Cortex of kidney (tissue), 1 donor: Measurements from ENCODE around the gene VIP.
"Not testable (repeated sequence)": the region's sequence is repeated elsewhere in the genome, so short reads cannot be mapped to it uniquely, and the experiment has no call there.

Experiments
- DNase-seq: peaks from one replicate; lab custom pipeline; 2025; lab: John Stamatoyannopoulos, UW

The VIP gene

GRCh38 chr6:152750694-152751093 lies at the start of gene VIP:
TSS of gene VIP (plus strand) at chr6:152750797. CDS start at chr6:152752178, 1,381 bp downstream.
- DNase-seq, result no peak

DNA sequence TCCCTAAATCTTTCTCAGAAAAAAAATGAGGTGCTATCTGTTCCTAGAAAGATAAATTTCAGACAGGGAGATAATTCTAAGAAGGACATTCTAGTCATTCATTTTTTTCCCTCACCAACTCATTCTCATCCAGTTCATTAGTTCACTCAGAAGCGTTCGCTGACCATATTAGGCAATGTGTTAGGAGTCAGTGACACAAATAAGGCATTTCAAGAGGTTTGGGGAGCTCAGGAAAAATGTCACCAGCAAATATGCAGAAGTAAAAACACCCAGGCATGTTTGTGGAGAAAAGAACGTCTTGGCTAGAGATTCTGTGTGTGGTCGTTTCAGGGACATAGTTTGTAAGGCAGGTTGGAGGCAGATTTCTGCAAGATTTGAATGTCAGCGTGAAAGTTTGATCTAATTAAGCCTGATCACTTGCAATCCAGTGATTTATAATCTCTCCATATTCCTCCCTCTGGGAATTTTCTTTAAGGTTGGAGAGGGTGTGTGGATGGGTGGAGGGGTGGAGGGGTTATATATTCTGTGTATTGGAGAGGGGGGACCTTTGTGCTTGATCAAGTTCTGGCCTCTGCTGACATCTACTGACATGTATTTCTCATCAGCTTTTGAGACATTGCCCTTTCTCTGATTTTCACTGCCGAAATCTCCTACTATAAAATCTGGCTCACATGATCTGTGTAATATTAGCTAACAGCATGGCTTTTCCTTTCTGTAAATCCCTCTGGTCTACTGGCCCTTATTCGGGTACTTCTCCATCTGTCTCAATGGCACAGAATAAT lies 49.3 kb upstream of the VIP start:
- no peak for DNase-seq

GRCh38 chr6:152701863-152702401 lies 48.7 kb upstream of the VIP start:
- DNase-seq, result no peak

- DNase-seq, result not testable (repeated sequence)
Observed at GRCh38 chr6:152703750-152704149, 46.8 kb upstream of the VIP start.

- DNase-seq, result no peak
Observed at GRCh38 chr6:152705327-152705726, 45.3 kb upstream of the VIP start.

DNA sequence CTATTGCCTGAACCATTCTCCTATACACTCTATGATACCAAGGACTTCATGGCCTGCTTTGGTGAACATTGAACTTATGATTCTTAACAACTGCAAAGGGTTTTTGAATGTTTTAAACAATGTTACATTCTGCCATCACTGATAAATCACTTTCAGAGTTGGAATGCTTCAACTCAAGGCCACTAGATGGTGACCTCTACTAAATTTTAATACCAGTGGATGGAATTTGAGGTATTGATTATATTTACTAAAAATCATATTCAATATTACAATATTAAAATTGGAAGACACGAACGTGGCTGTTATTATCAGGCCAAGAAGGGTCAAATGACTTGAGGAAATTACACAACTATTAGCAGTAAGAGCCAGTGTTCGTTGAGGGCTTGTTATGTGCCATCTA lies 34.3 kb upstream of the VIP start:
- no peak for DNase-seq

DNA sequence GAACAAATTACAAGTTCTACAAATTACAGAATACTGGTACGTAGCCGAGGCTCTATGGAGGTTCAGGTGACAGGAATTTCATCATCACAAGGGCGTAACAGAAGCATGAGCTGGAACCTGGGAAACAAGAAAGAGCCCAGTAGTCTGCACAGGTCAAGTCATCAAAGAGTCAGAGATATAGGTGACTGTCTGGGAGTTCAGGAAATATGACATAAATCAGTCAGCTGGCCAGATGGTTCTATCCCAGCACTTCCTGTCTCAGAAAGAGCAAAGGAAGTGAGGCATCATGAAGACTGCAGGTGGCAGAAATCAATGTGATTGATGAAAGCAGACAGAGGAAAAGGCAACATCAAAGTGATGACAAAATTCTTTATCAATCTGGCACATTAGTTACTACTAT lies 29.6 kb upstream of the VIP start:
- no peak for DNase-seq

DNA sequence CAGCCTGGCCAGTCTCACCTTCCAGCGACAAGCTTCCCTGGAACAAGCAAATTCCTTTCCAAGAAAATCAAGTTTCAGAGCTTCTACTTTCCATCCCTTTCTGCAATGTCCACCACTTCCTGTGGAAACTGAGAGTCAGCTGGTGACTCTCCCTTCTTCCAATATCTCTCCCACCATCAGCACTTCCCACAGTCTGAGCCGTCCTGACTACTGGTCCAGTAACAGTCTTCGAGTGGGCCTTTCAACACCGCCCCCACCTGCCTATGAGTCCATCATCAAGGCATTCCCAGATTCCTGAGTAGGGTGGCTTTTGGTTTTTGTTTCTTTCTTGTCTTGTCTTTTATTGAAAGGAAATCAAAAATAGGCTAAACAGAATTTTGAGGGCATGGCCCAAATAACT lies 28.6 kb upstream of the VIP start:
- no peak for DNase-seq

DNA sequence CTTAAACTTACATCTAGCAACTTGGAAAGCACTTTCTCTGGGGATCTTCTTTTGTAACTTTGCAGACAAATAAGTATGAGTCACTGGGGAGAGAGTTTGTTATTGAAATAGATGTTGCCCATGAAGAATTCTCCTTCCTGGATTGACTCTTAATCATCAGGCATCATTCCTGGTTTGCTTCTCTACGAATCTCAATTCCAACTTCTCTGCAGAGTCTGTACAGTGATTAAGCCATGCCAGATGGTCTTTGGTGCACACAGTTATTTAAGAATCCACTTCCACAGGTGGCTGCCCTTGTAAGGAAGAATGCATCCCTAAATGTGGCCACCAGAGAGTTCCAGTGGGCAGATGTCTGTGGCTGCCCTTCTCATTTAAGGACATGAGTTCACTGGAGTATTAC lies 27.2 kb upstream of the VIP start:
- no peak for DNase-seq

DNA sequence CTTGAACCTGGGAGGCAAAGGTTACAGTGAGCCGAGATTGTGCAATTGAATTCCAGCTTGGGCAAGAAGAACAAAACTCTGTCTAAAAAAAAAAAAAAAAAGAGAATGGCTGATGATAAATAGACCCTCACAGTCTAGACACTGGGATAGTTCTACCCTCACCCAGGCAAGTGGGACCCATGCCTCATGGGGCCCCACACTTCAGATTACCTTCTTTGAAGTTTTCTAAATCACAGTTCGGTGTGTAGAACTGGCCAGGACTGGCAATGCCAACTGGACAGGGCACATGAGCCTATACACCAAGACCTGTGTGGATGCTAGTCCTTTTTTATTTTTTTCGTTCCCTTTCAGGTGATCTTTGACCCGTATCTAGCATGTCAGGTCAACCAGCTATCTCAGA lies 24.3 kb upstream of the VIP start:
- no peak for DNase-seq

GRCh38 chr6:152727507-152727906 lies 23.1 kb upstream of the VIP start:
- no peak for DNase-seq

DNA sequence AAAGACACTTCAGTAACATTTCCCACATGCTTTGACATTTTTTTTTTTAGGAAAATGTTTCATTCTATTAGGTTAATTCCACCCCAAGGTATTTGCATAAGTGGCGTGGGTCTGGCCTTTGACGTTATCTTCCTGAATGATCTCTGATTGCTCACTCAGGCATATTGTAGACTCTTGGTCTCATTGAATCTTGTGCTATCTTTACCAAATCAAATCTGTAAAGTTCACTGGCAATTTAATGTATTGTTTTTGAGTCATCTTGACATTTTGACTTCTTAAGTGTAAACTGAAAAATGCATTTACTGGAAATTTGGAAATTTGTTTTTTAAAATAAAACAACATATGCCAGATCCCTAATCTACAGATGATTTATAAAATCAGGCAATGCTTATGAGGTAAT lies 16.0 kb upstream of the VIP start:
- no peak for DNase-seq

- no peak for DNase-seq
Observed at GRCh38 chr6:152736687-152737273, 13.8 kb upstream of the VIP start.

GRCh38 chr6:152745509-152746171 lies 5.0 kb upstream of the VIP start:
- no peak for DNase-seq

GRCh38 chr6:152746172-152746553 lies 4.4 kb upstream of the VIP start:
- DNase-seq, result no peak

- DNase-seq, result no peak
Observed at GRCh38 chr6:152748843-152749242, 1.8 kb upstream of the VIP start.

- DNase-seq, result no peak
Observed at GRCh38 chr6:152749336-152749735, 1.3 kb upstream of the VIP start.

DNA sequence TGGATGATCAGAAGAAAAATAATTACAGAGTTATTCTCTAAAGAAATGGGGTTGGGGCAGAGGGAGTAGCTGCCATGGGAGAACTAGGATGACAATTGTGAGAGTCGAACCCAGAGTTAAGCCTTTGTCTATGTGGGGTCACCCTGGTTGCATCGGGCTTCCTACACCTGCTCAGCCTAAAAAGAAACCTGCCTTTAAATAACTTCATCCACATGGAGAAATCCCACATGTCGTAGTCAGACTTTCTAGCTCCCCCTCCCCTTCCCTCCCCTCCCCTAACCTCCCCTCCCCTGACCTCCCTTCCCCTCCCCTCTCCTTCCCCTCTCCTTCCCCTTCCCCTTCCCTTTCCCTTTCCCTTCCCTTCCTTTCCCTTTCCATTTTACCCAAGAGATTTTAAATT lies 14.7 kb downstream of the VIP start:
- no peak for DNase-seq

DNA sequence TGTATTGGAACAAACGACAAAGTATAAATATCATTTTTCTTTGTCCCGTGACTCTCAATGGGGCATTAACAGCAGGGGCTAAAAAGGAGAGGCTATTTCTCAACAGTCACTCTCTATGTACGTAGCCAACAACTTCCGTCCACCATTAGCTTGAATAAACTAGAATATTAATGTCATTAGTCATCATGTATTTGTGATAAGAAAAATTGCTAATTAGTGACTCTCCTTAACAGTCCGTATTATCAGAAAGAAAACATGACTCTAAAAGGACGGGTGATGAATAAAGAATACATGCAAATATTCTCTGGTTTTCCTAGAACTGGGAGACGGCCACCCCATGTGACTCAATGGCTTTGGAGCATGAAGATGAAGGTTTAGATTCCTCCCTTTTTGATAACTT lies 18.6 kb downstream of the VIP start:
- DNase-seq, result no peak

DNA sequence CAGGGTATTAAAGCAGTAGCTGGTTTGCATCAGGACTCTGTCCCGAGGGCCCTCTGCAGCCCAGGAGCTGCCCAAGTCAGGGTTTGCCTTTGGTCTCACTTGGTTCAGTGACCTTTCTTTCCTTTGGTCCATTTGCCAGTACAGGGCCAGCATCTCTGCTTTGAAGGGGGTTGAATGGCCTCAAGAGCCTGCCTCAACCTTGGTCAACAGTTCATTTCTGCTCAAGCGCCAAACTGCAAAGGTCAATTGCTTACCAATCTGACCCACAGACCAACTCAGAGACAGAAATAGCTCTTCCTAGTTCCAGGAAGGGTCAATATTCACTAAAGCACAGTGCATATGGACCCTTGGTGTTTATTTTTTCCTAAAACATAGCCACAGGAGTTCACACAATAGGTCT lies 19.4 kb downstream of the VIP start:
- no peak for DNase-seq

- no peak for DNase-seq
Observed at GRCh38 chr6:152771061-152771687, 20.6 kb downstream of the VIP start.

DNA sequence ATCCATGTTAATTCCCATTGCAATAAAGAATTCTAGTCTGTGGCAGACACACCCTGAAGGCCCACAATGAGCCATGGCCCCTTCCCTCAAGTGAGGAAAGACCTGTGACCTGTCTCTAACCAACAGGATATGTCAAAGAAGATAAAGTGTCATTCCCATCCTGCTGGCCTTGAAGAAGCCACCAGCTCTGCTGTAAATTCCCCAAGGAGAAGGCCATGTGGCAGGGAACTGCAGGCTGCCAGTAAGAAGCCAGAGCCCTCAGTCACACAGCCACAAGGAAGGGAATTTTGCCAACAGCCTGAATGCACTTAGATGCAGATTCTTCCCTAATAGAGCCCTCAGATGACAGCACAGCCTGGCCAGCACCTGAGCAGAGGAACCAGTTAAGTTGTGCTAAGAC lies 24.8 kb downstream of the VIP start:
- no peak for DNase-seq

DNA sequence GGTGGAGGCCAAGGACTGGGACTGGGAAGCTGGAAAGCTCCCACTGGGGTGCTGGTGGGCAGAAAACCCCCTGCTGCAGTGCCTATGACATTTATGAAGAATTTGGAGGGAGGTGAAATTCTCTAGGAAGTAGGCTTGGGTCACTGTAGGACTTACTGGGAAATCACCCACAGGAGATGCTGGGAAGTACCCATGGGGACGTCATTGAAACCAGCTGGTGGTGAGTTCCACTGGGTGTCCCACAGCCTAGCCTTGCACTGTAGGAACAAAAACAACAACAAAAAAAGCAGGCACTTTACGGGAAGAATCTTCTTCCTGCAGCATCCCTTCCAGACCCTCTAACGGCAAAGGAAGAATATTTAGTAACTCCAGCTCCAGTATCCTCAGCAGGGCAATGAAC lies 26.2 kb downstream of the VIP start:
- DNase-seq, result no peak
